SK-N-MC (cell line): Measurements from ENCODE around the gene FGF3.

ENCODE experiments used
- EZH2 ChIP-seq: fragments of 200-600 bp; sonication (generic); IDR thresholded peaks from one replicate; pipeline ENCODE4 v1.6.1; 2017; ENCODE audit warnings: antibody characterized with exemption
- FOXP2 ChIP-seq: optimal IDR thresholded peaks from 2 replicates; pipeline ENCODE3; 2011; ENCODE audit warnings: mild to moderate bottlenecking, moderate library complexity; ENCODE audit not compliant: insufficient read depth; ENCODE audit errors: extremely low read length, control extremely low read depth
- POLR2AphosphoS5 ChIP-seq: IDR thresholded peaks from 2 replicates; pipeline ENCODE4 v1.6.1; 2012; ENCODE audit warnings: mild to moderate bottlenecking, low read depth, low read length, borderline replicate concordance

DNA sequence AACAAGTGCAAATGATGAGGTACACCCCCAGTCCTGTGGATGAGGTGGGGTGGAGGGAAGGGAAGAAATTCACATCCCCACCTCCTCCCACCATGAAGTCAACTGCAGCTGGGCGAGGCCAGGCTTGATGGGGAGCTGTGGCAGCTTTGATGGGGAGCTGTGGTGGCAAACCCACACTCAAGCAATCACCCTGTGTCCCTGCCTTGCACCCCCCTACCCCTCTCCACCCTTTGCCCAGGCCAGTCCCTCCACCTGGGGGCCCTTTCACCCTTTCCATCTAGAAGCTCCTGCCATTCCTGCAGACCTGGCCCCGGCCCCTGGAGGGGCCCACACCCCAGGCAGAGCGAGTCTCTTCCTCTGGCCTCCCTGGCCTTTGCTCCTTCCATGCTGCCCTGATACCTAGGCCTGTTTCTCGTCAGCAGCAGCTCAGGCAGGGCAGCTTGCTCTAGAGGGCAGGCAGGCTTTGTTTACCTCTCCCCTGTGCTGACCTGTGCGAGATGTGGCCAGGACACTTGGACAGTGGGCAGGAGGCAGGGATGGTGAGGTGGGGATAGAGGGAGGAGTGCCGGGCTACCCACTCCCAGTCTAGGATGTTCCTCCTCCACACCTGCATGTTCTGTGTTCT lies 4.5 kb upstream of the FGF3 start:
- TF ChIP-seq POLR2AphosphoS5 = no peak
- TF ChIP-seq EZH2 = no peak
- no peak for TF ChIP-seq FOXP2
